WTC11 (cell line): ENCODE results near the gene UBE2E1.

Experiments used
- E2F1 ChIP-seq: sonication (generic); formaldehyde crosslinking; IDR thresholded peaks from 2 replicates; pipeline ENCODE4 v1.8.0; 2022; ENCODE audit warnings: mild to moderate bottlenecking, missing genetic modification reagents
- USF2 ChIP-seq: sonication (generic); formaldehyde crosslinking; IDR thresholded peaks from 2 replicates; pipeline ENCODE4 v1.8.1; 2023; ENCODE audit warnings: mild to moderate bottlenecking, missing genetic modification reagents, moderate library complexity
- ZNF138 ChIP-seq: sonication (generic); formaldehyde crosslinking; conservative IDR thresholded peaks from 2 replicates; pipeline ENCODE4 v1.8.1; 2022; ENCODE audit warnings: mild to moderate bottlenecking, moderate library complexity, missing genetic modification reagents

GRCh38 chr3:23795096-23795495 lies 10.7 kb upstream of the UBE2E1 start:
- TF ChIP-seq E2F1 (CRISPR knock-in tag) (no peak), ZNF138 (CRISPR knock-in tag) (no peak), USF2 (CRISPR knock-in tag) (no peak)
